T-cell (primary cell): ENCODE results near the gene OGFRL1. TPM values are rescaled to one million over a fixed set of nuclear protein-coding genes. Genes with fewer than 3 reads are reported as not detected.

Experiments
- ATAC-seq, 4 experiments: fragments of 200-7000 bp in 3 of 4; fragments of 150-1000 bp in 1 of 4; cut with Tn5 transposase; replicated peaks in 1 of 4; 1 replicate in 3 of 4; 2 replicates in 1 of 4; pipeline ENCODE4 v1.10.0; 2021; ENCODE audit warnings: moderate library complexity in 3 of 4, mild to moderate bottlenecking in 2 of 4, moderate number of reproducible peaks in 1 of 4
- CTCF ChIA-PET, 2 donors: fragments of 300-600 bp; sonication (Branson Sonifier 250); formaldehyde crosslinking; loops; one replicate each; lab custom pipeline; 2022; ENCODE audit warnings: antibody characterized with exemption in 2 of 2; lab: Charles Lee
- POLR2A ChIA-PET, 2 donors: fragments of 300-600 bp; sonication (Branson Sonifier 250); formaldehyde crosslinking; loops; one replicate each; lab custom pipeline; 2022; ENCODE audit warnings: antibody characterized with exemption in 2 of 2; lab: Charles Lee
- DNase-seq, 35 experiments: peaks; one replicate each; pipeline versions ENCODE4 v3.0.0 to v3.0.0-alpha.2; 2013 to 2023
- H3K27ac ChIP-seq: one replicate; pipeline ENCODE4 v1.5.1; 2013; ENCODE audit warnings: low read length
- H3K27me3 ChIP-seq, 2 experiments: replicated peaks in 1 of 2; 1 replicate in 1 of 2; 2 replicates in 1 of 2; pipeline versions ENCODE4 v1.6.1 to v1.7.0; 2013; ENCODE audit warnings: low read length in 1 of 2, mixed read lengths in 1 of 2; ENCODE audit not compliant: control insufficient read depth in 2 of 2, insufficient read depth in 2 of 2; ENCODE audit errors: extremely low read depth in 1 of 2
- H3K36me3 ChIP-seq, 2 donors: 1 replicate in 1 of 2; 2 replicates in 1 of 2; pipeline versions ENCODE4 v1.6.1 to v1.7.0; 2013; ENCODE audit warnings: low read length in 1 of 2; ENCODE audit not compliant: control insufficient read depth in 2 of 2, insufficient read depth in 1 of 2; ENCODE audit errors: extremely low read depth in 1 of 2
- H3K4me1 ChIP-seq, 2 experiments: 1 replicate in 1 of 2; 2 replicates in 1 of 2; pipeline versions ENCODE4 v1.6.1 to v1.7.0; 2013; ENCODE audit warnings: low read length in 2 of 2, mixed read lengths in 1 of 2; ENCODE audit not compliant: insufficient read depth in 2 of 2, control insufficient read depth in 1 of 2; ENCODE audit errors: extremely low read depth in 1 of 2
- H3K4me3 ChIP-seq, 2 donors: 1 replicate in 1 of 2; 2 replicates in 1 of 2; pipeline versions ENCODE4 v1.5.1 to v1.7.0; 2013; ENCODE audit warnings: mild to moderate bottlenecking in 2 of 2, low read length in 1 of 2, moderate library complexity in 1 of 2; ENCODE audit not compliant: control insufficient read depth in 1 of 2; ENCODE audit errors: extremely low read depth in 1 of 2
- H3K9me3 ChIP-seq: 2 replicates; pipeline ENCODE4 v1.7.0; 2013
- H3K27ac Mint-ChIP-seq, 2 donors: one replicate each; pipeline ENCODE4 v1.8.0; 2020 to 2021; ENCODE audit warnings: mild to moderate bottlenecking in 2 of 2, mixed read lengths in 2 of 2
- H3K27me3 Mint-ChIP-seq, 2 donors: one replicate each; pipeline ENCODE4 v1.8.0; 2021 to 2022; ENCODE audit warnings: mixed read lengths in 2 of 2
- H3K36me3 Mint-ChIP-seq: one replicate; pipeline ENCODE4 v1.8.0; 2021; ENCODE audit warnings: mixed read lengths
- H3K4me1 Mint-ChIP-seq, 3 donors: one replicate each; pipeline ENCODE4 v1.8.0; 2020 to 2022; ENCODE audit warnings: mixed read lengths in 3 of 3, mild to moderate bottlenecking in 1 of 3
- H3K4me3 Mint-ChIP-seq, 3 donors: one replicate each; pipeline ENCODE4 v1.8.0; 2020 to 2022; ENCODE audit warnings: mild to moderate bottlenecking in 3 of 3, mixed read lengths in 3 of 3, moderate library complexity in 3 of 3
- H3K9me3 Mint-ChIP-seq, 3 donors: one replicate each; pipeline ENCODE4 v1.8.0; 2020 to 2022; ENCODE audit warnings: mixed read lengths in 3 of 3
- WGBS: methylation state at CpG from one replicate; pipeline ENCODE4 v1.1.5; 2013; ENCODE audit warnings: missing lambda C conversion rate; ENCODE audit not compliant: insufficient coverage; 5-methylcytosine and 5-hydroxymethylcytosine counted together
- total RNA-seq, 35 experiments: library from RNA in 6 of 35; stranded (reverse) in 6 of 35; fragments of 120-200 nt in 1 of 35; gene quantifications; one replicate each; pipeline versions ENCODE4 v1.2.1 to v1.2.4 and lab custom pipeline; 2013 to 2026

Gene OGFRL1
- total RNA-seq, 5 donors from 2014 or later (not counting 1 experiment from before 2014, with no cell fraction given): 7.3 to 10.0 (median 8.2) TPM

DNA sequence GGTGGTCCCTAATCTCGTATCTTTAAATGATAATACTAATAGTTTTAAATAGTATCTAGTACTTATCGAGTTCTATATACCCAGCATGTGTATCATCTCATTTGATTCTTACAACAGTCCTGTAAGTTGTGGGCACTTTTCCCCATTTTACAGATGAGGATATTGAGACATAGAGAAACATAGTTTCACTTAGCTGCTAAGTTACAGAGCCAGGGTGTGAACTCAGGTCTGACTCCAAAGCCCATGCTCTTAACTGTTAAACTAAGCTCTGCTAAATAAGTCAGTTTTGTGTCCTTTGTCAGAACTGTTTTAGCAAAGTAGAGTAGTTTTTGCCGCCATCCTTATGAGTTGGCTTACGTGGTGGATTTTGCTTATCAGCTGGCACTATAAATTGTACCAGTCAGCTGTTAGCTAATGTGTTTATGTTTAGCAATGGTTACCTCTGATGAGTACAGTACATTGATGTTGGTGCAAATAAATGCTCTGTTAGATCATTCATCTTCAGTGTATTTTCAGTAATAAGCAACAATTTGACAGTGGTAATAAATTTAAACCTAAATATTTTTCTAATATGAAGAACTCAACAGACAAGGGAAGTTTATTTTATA, 12.1 kb downstream of the OGFRL1 start:
- no peaks in the 10 kb centered on the region for H3K4me1 ChIP-seq
- H3K4me3 Mint-ChIP-seq: no peak overlapping the region
- 100% methylated on average over 2 of the region's 4 CpGs for WGBS
- no peak for DNase-seq
- ChIA-PET POLR2A (no interaction called here), CTCF (no interaction called here)
- no peak overlapping the region for H3K27ac ChIP-seq
- no peak overlapping the region for H3K4me3 ChIP-seq
- no peaks in the 10 kb centered on the region for H3K9me3 Mint-ChIP-seq
- no peak overlapping the region for H3K27ac Mint-ChIP-seq
- H3K27me3 Mint-ChIP-seq: no peaks in the 10 kb centered on the region
- H3K27me3 ChIP-seq: no peaks in the 10 kb centered on the region
- H3K4me1 Mint-ChIP-seq: no peaks in the 10 kb centered on the region
- no peak for ATAC-seq
- peaks cover 36% of the 10 kb centered on the region for H3K36me3 Mint-ChIP-seq
- H3K36me3 ChIP-seq: peaks cover 0 to 15% of the 10 kb centered on the region in 2 donors
- H3K9me3 ChIP-seq: no peaks in the 10 kb centered on the region

DNA sequence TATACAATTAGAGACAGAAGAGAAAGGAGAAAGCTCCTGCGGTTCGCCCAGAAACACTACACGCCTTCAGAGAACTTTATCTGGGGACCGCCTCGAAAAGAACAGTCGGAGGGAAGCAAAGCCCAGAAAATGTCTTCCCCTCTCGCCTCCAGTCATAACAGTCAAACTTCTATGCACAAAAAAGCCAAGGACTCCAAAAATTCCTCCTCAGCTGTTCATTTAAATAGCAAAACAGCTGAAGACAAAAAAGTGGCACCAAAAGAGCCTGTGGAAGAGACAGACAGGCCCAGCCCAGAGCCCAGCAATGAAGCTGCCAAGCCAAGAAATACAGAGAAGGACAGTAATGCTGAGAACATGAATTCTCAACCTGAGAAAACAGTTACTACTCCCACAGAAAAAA, 12.9 kb downstream of the OGFRL1 start:
- Histone ChIP-seq H3K27me3 (no peaks in the 10 kb centered on the region), H3K36me3 (peaks cover 0 to 7% of the 10 kb centered on the region in 2 donors), H3K4me1 (no peaks in the 10 kb centered on the region), H3K27ac (no peak overlapping the region), H3K9me3 (no peaks in the 10 kb centered on the region), H3K4me3 (no peak overlapping the region)
- no peaks in the 10 kb centered on the region for H3K9me3 Mint-ChIP-seq
- CTCF ChIA-PET: interaction anchor here in 1 of 2 donors (0.5 kb wide), 1 partner anchor 12 kb away, joined by 3 read pairs; no protein-coding TSS in a partner anchor
- no peak overlapping the region for H3K27ac Mint-ChIP-seq
- DNase-seq (no peak), ATAC-seq (no peak)
- POLR2A ChIA-PET: no interaction called here
- no peak overlapping the region for H3K4me3 Mint-ChIP-seq
- no peaks in the 10 kb centered on the region for H3K4me1 Mint-ChIP-seq
- peaks cover 38% of the 10 kb centered on the region for H3K36me3 Mint-ChIP-seq
- no peaks in the 10 kb centered on the region for H3K27me3 Mint-ChIP-seq
- 95% methylated on average over 4 of the region's 7 CpGs for WGBS

DNA sequence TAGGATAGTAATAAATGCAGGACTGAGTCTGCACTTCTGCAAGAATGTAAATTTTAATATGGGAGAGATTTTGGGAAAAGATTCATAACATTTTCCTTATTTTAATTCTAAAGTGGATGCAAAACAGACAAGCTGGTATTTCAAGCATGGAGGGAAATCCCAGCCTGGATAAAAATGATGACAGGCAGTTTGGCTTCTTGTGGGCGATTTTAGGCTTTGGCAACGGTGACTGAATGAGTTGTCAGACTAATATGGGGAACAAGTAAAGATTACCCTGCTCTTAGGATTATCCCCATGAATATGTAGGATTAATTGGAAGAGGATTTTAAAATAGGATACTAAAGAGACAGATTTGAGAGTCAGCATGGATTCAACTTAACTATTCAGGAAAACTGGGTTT, 21.0 kb downstream of the OGFRL1 start:
- H3K36me3 Mint-ChIP-seq: peaks cover 6% of the 10 kb centered on the region
- H3K4me1 Mint-ChIP-seq: no peaks in the 10 kb centered on the region
- H3K27ac Mint-ChIP-seq: no peak overlapping the region
- 58% methylated on average over 2 of the region's 2 CpGs for WGBS
- H3K9me3 Mint-ChIP-seq: no peaks in the 10 kb centered on the region
- ATAC-seq (no peak), DNase-seq (no peak)
- no peak overlapping the region for H3K27ac ChIP-seq
- H3K9me3 ChIP-seq: no peaks in the 10 kb centered on the region
- no peaks in the 10 kb centered on the region for H3K4me1 ChIP-seq
- H3K27me3 Mint-ChIP-seq: no peaks in the 10 kb centered on the region
- H3K27me3 ChIP-seq: no peaks in the 10 kb centered on the region
- no peak overlapping the region for H3K4me3 ChIP-seq
- ChIA-PET POLR2A (no interaction called here), CTCF (interaction anchor here in 1 of 2 donors (1.2 kb wide), 1 partner anchor 21 kb away, joined by 3 read pairs; the partner anchor contains the start of gene OGFRL1)
- no peak overlapping the region for H3K4me3 Mint-ChIP-seq
- no peaks in the 10 kb centered on the region for H3K36me3 ChIP-seq

DNA sequence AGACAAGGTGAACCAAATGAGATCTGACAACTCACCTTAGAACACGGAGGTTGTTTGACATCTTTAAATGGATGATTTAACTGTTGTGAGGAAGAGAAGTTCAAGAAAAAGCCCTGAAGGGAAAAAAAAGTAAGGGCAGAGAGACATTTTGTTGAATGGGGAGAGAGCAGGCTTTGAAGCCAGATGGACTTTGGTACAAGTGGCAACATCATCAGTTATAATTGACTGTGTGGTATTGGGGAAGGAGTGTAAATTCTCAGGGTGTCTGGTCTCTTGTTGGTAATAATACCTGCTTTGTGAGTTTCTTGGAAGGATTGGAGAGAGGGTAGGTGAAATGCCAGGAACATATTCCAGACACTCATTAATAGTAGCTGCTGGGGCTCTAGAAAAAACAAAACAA, 21.6 kb downstream of the OGFRL1 start:
- no peak overlapping the region for H3K4me3 Mint-ChIP-seq
- Histone ChIP-seq H3K27me3 (no peaks in the 10 kb centered on the region), H3K36me3 (no peaks in the 10 kb centered on the region), H3K4me3 (no peak overlapping the region), H3K27ac (no peak overlapping the region), H3K9me3 (no peaks in the 10 kb centered on the region), H3K4me1 (no peaks in the 10 kb centered on the region)
- H3K27me3 Mint-ChIP-seq: no peaks in the 10 kb centered on the region
- H3K27ac Mint-ChIP-seq: no peak overlapping the region
- no peaks in the 10 kb centered on the region for H3K4me1 Mint-ChIP-seq
- ATAC-seq (no peak), DNase-seq (no peak)
- ChIA-PET CTCF (interaction anchor here in 1 of 2 donors (1.2 kb wide), 1 partner anchor 22 kb away, joined by 3 read pairs; the partner anchor contains the start of gene OGFRL1), POLR2A (interaction anchor here in 1 of 2 donors (0.7 kb wide), 1 partner anchor 910 kb away, joined by 3 read pairs; no protein-coding TSS in a partner anchor)
- no CpG with 5 or more reads among the region's 1 CpG for WGBS
- H3K36me3 Mint-ChIP-seq: peaks cover 6% of the 10 kb centered on the region
- no peaks in the 10 kb centered on the region for H3K9me3 Mint-ChIP-seq

DNA sequence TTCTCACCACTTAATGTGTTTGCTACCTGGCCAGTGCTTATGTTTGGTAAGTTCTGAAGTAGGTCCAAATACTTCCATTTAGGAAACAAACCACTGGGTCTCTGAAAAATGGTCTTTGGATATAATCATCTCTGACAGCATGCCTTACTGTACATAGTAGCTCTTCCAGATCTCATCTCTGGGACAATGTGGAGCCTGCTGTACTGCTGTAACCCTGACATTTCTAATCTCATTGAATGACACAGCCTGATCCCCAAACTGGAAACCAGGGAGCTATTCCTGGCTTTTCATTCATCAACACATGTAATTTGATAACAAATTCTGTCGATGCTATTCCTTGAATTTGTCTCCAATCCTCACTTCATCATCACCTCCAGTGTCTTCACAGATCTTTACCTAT, 23.5 kb downstream of the OGFRL1 start:
- Mint-ChIP-seq H3K27me3 (peaks cover 0 to 4% of the 10 kb centered on the region in 2 donors), H3K9me3 (no peaks in the 10 kb centered on the region), H3K4me3 (no peak overlapping the region), H3K36me3 (no peaks in the 10 kb centered on the region), H3K27ac (no peak overlapping the region), H3K4me1 (no peaks in the 10 kb centered on the region)
- Histone ChIP-seq H3K4me1 (no peaks in the 10 kb centered on the region), H3K27ac (no peak overlapping the region), H3K36me3 (no peaks in the 10 kb centered on the region), H3K9me3 (no peaks in the 10 kb centered on the region), H3K4me3 (no peak overlapping the region), H3K27me3 (no peaks in the 10 kb centered on the region)
- no peak for DNase-seq
- ChIA-PET POLR2A (no interaction called here), CTCF (interaction anchor here in 1 of 2 donors (0.7 kb wide), 1 partner anchor 43 kb away, joined by 5 read pairs; no protein-coding TSS in a partner anchor)
- no peak for ATAC-seq
- WGBS: 67% methylated on average over 1 of the region's 1 CpG

DNA sequence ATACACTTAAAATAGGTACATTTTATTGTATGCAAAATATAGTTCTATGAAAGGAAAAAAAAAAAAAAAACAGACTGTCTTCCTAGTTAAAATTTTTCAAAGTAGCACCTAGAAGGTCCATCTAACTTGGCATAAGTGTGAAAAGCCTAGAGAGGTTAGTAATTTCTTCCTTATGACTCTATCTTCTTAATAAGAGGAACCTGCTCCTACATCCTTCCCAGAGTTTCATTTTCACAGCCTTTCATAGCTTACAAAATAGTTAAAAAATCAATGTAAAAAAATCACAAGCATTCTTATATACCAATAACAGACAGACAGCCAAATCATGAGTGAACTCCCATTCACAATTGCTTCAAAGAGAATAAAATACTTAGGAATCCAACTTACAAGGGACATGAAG, 28.8 kb downstream of the OGFRL1 start:
- ChIA-PET POLR2A (interaction anchor here (0.6 to 0.7 kb wide), 2 partner anchors 10 to 127 kb away, joined by 3 to 7 read pairs; no protein-coding TSS in a partner anchor), CTCF (no interaction called here)
- peaks cover 0 to 6% of the 10 kb centered on the region in 2 donors for H3K27me3 Mint-ChIP-seq
- Histone ChIP-seq H3K27ac (no peak overlapping the region), H3K4me3 (no peak overlapping the region), H3K9me3 (no peaks in the 10 kb centered on the region), H3K4me1 (no peaks in the 10 kb centered on the region), H3K36me3 (no peaks in the 10 kb centered on the region), H3K27me3 (no peaks in the 10 kb centered on the region)
- no peaks in the 10 kb centered on the region for H3K36me3 Mint-ChIP-seq
- ATAC-seq (no peak), DNase-seq (no peak)
- H3K4me1 Mint-ChIP-seq: no peaks in the 10 kb centered on the region
- H3K9me3 Mint-ChIP-seq: no peaks in the 10 kb centered on the region
- no peak overlapping the region for H3K4me3 Mint-ChIP-seq
- H3K27ac Mint-ChIP-seq: no peak overlapping the region
